ENCODE results near the gene PDGFRB. TPM values are rescaled to one million over a fixed set of nuclear protein-coding genes. Genes with fewer than 3 reads are reported as not detected.

Gene PDGFRB
- total RNA-seq, 1 donor from 2014 or later, result 173 TPM

- Histone ChIP-seq H3K4me3 (peak overlapping the region; percentile 57 to 76), H3K27ac (peak overlapping the region; percentile 83), H3K4me1 (peaks cover 51% of the 10 kb centered on the region), H3K27me3 (no peaks in the 10 kb centered on the region), H3K36me3 (no peaks in the 10 kb centered on the region), H3K9me3 (no peaks in the 10 kb centered on the region)
- TF ChIP-seq POLR2A (IDR thresholded peaks at IDR 0.05) (no peak), CTCF (IDR thresholded peaks at IDR 0.05) (no peak), POLR2AphosphoS5 (IDR thresholded peaks at IDR 0.05; ENCODE audit: insufficient read depth in 1 of 2, low read depth in 1 of 2) (peak in 1 of 2 donors; percentile 59)
- intact Hi-C loops (cut with DNase I), result no loop called here
- no peak for DNase-seq (ENCODE audit: extremely low spot score in 2 of 2)
These were observed 2.8 kb downstream of the PDGFRB start for GRCh38 chr5:150152636-150153462.

- H3K4me1 ChIP-seq, result peaks cover 63% of the 10 kb centered on the region
- H3K36me3 ChIP-seq, result no peaks in the 10 kb centered on the region
- peak overlapping the region; percentile 83 for H3K27ac ChIP-seq
- H3K9me3 ChIP-seq, result no peaks in the 10 kb centered on the region
- H3K27me3 ChIP-seq, result no peaks in the 10 kb centered on the region
- no peak for DNase-seq (ENCODE audit: extremely low spot score in 2 of 2)
- intact Hi-C loops (cut with DNase I), result no loop called here
- no peak for TF ChIP-seq POLR2AphosphoS5 (IDR thresholded peaks at IDR 0.05; ENCODE audit: insufficient read depth in 1 of 2, low read depth in 1 of 2)
- no peak for TF ChIP-seq CTCF (IDR thresholded peaks at IDR 0.05)
- no peak for TF ChIP-seq POLR2A (IDR thresholded peaks at IDR 0.05)
- peak overlapping the region; percentile 29 to 57 for H3K4me3 ChIP-seq
These were observed 6.0 kb downstream of the PDGFRB start for GRCh38 chr5:150149618-150150017.

GRCh38 chr5:150148117-150148927, 7.3 kb downstream of the PDGFRB start:
- Histone ChIP-seq H3K9me3 (no peaks in the 10 kb centered on the region), H3K4me1 (peaks cover 69% of the 10 kb centered on the region), H3K27me3 (no peaks in the 10 kb centered on the region), H3K4me3 (peak overlapping the region; percentile 32 to 57), H3K36me3 (no peaks in the 10 kb centered on the region), H3K27ac (peak overlapping the region; percentile 83)
- DNase-seq (ENCODE audit: extremely low spot score in 2 of 2), result no peak
- intact Hi-C loops (cut with DNase I), result no loop called here
- TF ChIP-seq POLR2A (IDR thresholded peaks at IDR 0.05), result no peak
- TF ChIP-seq POLR2AphosphoS5 (IDR thresholded peaks at IDR 0.05; ENCODE audit: insufficient read depth in 1 of 2, low read depth in 1 of 2), result peak in 1 of 2 donors; percentile 41
- TF ChIP-seq CTCF (IDR thresholded peaks at IDR 0.05), result no peak

GRCh38 chr5:150147670-150148069, 8.0 kb downstream of the PDGFRB start:
- no peaks in the 10 kb centered on the region for H3K9me3 ChIP-seq
- no peak for TF ChIP-seq POLR2AphosphoS5 (IDR thresholded peaks at IDR 0.05; ENCODE audit: insufficient read depth in 1 of 2, low read depth in 1 of 2)
- TF ChIP-seq POLR2A (IDR thresholded peaks at IDR 0.05), result no peak
- TF ChIP-seq CTCF (IDR thresholded peaks at IDR 0.05), result no peak
- H3K36me3 ChIP-seq, result no peaks in the 10 kb centered on the region
- H3K4me1 ChIP-seq, result peaks cover 76% of the 10 kb centered on the region
- H3K27ac ChIP-seq, result peak overlapping the region; percentile 83
- no peaks in the 10 kb centered on the region for H3K27me3 ChIP-seq
- no peak for DNase-seq (ENCODE audit: extremely low spot score in 2 of 2)
- H3K4me3 ChIP-seq, result peak overlapping the region; percentile 23 to 32
- intact Hi-C loops (cut with DNase I), result no loop called here

Data from vagina (tissue), 2 donors.